ENCODE results near the gene FHOD1.

DNA sequence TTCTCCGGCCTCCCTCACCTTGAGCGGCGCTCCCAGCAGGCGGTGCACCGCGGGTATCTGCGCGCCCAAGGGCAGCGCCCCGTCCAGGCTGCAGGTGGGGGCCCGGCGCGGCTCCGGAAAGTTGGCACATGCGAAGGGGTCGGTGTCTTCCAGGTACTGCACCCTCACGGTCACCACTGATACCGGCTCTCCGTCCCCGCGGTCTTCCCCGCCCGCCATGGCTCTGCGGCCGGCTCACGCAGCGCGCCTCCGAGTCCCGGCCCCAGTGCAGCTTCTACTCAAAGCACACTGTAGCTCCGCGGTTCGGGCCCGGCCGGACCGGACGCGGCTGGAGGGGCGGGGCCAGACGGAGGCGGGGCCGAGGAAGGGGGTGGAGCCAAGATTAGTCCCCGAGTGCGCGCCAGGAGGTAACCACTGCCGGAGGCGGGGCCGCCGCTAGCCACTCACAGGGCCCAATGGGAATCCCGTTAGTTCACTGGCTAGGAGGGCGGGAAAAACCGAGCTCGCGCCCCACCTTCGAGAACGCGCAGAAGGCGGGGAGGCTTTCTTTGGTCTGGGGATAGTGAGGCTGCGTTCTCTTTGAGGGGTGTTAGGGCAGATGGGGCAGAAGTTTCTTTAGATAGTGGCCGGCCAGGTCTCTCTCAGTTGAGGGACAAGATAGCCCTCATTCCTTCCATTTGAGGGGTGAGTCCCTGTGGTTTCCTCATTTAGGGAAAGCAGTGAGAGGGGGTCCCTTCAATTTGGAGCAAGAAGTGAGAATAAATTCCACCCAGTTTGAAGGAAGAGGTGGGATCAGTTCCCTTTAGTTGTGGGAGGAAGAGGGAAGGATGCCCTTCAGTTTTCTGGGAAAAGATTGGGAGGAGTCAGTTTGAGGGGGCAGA lies at the start of gene FHOD1:
- TF ChIP-seq, protein P1, sequence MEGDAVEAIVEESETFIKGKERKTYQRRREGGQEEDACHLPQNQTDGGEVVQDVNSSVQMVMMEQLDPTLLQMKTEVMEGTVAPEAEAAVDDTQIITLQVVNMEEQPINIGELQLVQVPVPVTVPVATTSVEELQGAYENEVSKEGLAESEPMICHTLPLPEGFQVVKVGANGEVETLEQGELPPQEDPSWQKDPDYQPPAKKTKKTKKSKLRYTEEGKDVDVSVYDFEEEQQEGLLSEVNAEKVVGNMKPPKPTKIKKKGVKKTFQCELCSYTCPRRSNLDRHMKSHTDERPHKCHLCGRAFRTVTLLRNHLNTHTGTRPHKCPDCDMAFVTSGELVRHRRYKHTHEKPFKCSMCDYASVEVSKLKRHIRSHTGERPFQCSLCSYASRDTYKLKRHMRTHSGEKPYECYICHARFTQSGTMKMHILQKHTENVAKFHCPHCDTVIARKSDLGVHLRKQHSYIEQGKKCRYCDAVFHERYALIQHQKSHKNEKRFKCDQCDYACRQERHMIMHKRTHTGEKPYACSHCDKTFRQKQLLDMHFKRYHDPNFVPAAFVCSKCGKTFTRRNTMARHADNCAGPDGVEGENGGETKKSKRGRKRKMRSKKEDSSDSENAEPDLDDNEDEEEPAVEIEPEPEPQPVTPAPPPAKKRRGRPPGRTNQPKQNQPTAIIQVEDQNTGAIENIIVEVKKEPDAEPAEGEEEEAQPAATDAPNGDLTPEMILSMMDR (IDR thresholded peaks at IDR 0.05) = peak in 1 of 6 experiments; percentile 17
- peak in 3 of 4 donors; percentile 27 to 86 (median 83) for TF ChIP-seq POLR2A (IDR thresholded peaks at IDR 0.05)
